ENCODE measurements around the gene ARHGAP26. TPM values are rescaled to one million over a fixed set of nuclear protein-coding genes. Genes with fewer than 3 reads are reported as not detected.
A peak's percentile ranks its signal among the peaks of the same experiment; 100 is the strongest.

Gene ARHGAP26
- total and polyA plus RNA-seq, 7 donors, result 2.5 to 28.7 (median 12.0) TPM

GRCh38 chr5:142763701-142764100 is 6.5 kb upstream of the ARHGAP26 start:
- no peaks in the 10 kb centered on the region for H3K4me1 ChIP-seq
- TF ChIP-seq, protein P1, sequence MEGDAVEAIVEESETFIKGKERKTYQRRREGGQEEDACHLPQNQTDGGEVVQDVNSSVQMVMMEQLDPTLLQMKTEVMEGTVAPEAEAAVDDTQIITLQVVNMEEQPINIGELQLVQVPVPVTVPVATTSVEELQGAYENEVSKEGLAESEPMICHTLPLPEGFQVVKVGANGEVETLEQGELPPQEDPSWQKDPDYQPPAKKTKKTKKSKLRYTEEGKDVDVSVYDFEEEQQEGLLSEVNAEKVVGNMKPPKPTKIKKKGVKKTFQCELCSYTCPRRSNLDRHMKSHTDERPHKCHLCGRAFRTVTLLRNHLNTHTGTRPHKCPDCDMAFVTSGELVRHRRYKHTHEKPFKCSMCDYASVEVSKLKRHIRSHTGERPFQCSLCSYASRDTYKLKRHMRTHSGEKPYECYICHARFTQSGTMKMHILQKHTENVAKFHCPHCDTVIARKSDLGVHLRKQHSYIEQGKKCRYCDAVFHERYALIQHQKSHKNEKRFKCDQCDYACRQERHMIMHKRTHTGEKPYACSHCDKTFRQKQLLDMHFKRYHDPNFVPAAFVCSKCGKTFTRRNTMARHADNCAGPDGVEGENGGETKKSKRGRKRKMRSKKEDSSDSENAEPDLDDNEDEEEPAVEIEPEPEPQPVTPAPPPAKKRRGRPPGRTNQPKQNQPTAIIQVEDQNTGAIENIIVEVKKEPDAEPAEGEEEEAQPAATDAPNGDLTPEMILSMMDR (IDR thresholded peaks at IDR 0.05), result no peak
- H3K4me3 ChIP-seq, result no peak overlapping the region
- H3K27ac ChIP-seq, result no peak overlapping the region
- no peaks in the 10 kb centered on the region for H3K27me3 ChIP-seq (ENCODE audit: insufficient read depth in 3 of 3, low read length in 2 of 3)
- H3K36me3 ChIP-seq (ENCODE audit: insufficient read depth in 1 of 2, low read depth in 1 of 2), result no peaks in the 10 kb centered on the region
- DNase-seq, result no peak
- no peaks in the 10 kb centered on the region for H3K9me3 ChIP-seq
- WGBS, 3 donors, result 71 to 80% (median 79%) methylated on average over 1 of the region's 1 CpG
- intact Hi-C loops (cut with DNase I), result no loop called here
- ATAC-seq, result no peak

GRCh38 chr5:142767178-142767577 is 3.0 kb upstream of the ARHGAP26 start:
- peaks cover 9% of the 10 kb centered on the region for H3K4me1 ChIP-seq
- no peak overlapping the region for H3K4me3 ChIP-seq
- intact Hi-C loops (cut with DNase I), result no loop called here
- no peak overlapping the region for H3K27ac ChIP-seq
- WGBS, 3 donors, result 89 to 94% (median 91%) methylated on average over 3 of the region's 3 CpGs
- ATAC-seq (no peak), DNase-seq (no peak)
- H3K27me3 ChIP-seq (ENCODE audit: insufficient read depth in 3 of 3, low read length in 2 of 3), result no peaks in the 10 kb centered on the region
- H3K9me3 ChIP-seq, result no peaks in the 10 kb centered on the region
- TF ChIP-seq, protein P1 (IDR thresholded peaks at IDR 0.05), result no peak
- no peaks in the 10 kb centered on the region for H3K36me3 ChIP-seq (ENCODE audit: insufficient read depth in 1 of 2, low read depth in 1 of 2)

DNA sequence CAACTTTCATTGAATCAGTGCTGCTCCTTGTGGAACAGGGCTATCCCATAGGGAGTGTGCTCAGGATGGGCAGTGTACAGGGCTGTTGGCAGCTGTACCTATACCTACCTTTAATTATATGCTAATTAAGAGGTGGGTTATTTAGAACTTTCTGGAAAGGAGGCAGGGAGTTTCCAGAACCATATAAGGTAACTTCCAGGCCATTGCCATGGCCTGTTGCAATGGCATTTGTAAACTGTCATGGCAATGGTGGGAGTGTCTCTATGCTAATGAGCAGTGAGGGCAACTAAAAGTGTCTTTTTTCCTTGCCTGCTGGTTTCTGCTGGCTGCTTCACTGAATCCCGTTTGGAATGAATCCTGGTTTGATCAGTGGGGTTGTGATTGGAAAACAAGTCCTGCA is 2.3 kb upstream of the ARHGAP26 start:
- Histone ChIP-seq H3K4me3 (no peak overlapping the region), H3K9me3 (no peaks in the 10 kb centered on the region), H3K27me3 (ENCODE audit: insufficient read depth in 3 of 3, low read length in 2 of 3) (no peaks in the 10 kb centered on the region), H3K36me3 (ENCODE audit: insufficient read depth in 1 of 2, low read depth in 1 of 2) (no peaks in the 10 kb centered on the region), H3K27ac (no peak overlapping the region), H3K4me1 (peaks cover 15% of the 10 kb centered on the region)
- 67 to 86% (median 74%) methylated on average over 1 of the region's 1 CpG for WGBS, 3 donors
- TF ChIP-seq, protein P1 (IDR thresholded peaks at IDR 0.05), result no peak
- ATAC-seq, result no peak
- no peak for DNase-seq
- intact Hi-C loops (cut with DNase I), result loop anchor here in 1 of 2 donors (2.0 kb wide), 1 partner anchor 77 kb away; no protein-coding TSS in a partner anchor

GRCh38 chr5:142769251-142769792 is 855 bp upstream of the ARHGAP26 start:
- Histone ChIP-seq H3K9me3 (no peaks in the 10 kb centered on the region), H3K4me1 (peaks cover 16% of the 10 kb centered on the region), H3K27ac (peak overlapping the region; percentile 80), H3K27me3 (ENCODE audit: insufficient read depth in 3 of 3, low read length in 2 of 3) (no peaks in the 10 kb centered on the region), H3K4me3 (peak overlapping the region; percentile 90), H3K36me3 (ENCODE audit: insufficient read depth in 1 of 2, low read depth in 1 of 2) (no peaks in the 10 kb centered on the region)
- ATAC-seq, result peak in 1 of 4 donors; percentile 8
- intact Hi-C loops (cut with DNase I), result loop anchor here in 1 of 2 donors (2.0 kb wide), 1 partner anchor 75 kb away; no protein-coding TSS in a partner anchor
- WGBS, 3 donors, result 12 to 23% (median 13%) methylated on average over 15 of the region's 15 CpGs
- DNase-seq, result no peak
- TF ChIP-seq, protein P1 (IDR thresholded peaks at IDR 0.05), result no peak
